Caco-2 (cell line): Measurements from ENCODE around the gene APH1B. TPM values are rescaled to one million over a fixed set of nuclear protein-coding genes. Genes with fewer than 3 reads are reported as not detected.

Experiments used
- BruUV-seq: library from RNA; stranded (reverse); fragments of 400-500 nt; replicated peaks from 2 replicates; lab custom pipeline; 2021; lab: Mats Ljungman, UMichigan
- CTCF ChIA-PET: fragments of 300-600 bp; sonication (Branson Sonifier 250); formaldehyde crosslinking; loops from one replicate; lab custom pipeline; 2022; ENCODE audit warnings: antibody characterized with exemption; lab: Charles Lee
- POLR2A ChIA-PET: fragments of 300-600 bp; sonication (Branson Sonifier 250); formaldehyde crosslinking; loops from one replicate; lab custom pipeline; 2022; ENCODE audit warnings: antibody characterized with exemption; lab: Charles Lee
- DNase-seq, 2 experiments: peaks; one replicate each; pipeline versions ENCODE4 v3.0.0 to v3.0.0-alpha.2; 2020 to 2022
- H3K27me3 ChIP-seq: replicated peaks from 2 replicates; pipeline ENCODE4 v1.6.0; 2011; ENCODE audit warnings: low read length; ENCODE audit not compliant: control insufficient read depth, insufficient read depth
- H3K36me3 ChIP-seq: 2 replicates; pipeline ENCODE4 v1.5.1; 2011; ENCODE audit warnings: low read length; ENCODE audit not compliant: control insufficient read depth, insufficient read depth
- H3K4me1 ChIP-seq: fragments of 250-450 bp; sonication (Bioruptor Pico); 2 replicates; pipeline ENCODE4 v1.5.1; 2020; ENCODE audit warnings: mild to moderate bottlenecking
- H3K4me3 ChIP-seq: 2 replicates; pipeline ENCODE4 v1.5.1; 2011; ENCODE audit warnings: low read depth, mild to moderate bottlenecking, control low read depth, low read length
- H3K9me3 ChIP-seq: fragments of 250-450 bp; sonication (Bioruptor Pico); 2 replicates; pipeline ENCODE4 v1.5.1; 2020; ENCODE audit warnings: mild to moderate bottlenecking, moderate library complexity
- H3K27ac Mint-ChIP-seq: one replicate; pipeline ENCODE4 v1.8.0; 2022; ENCODE audit warnings: mixed read lengths; ENCODE audit not compliant: unreplicated experiment
- H3K27me3 Mint-ChIP-seq: one replicate; pipeline ENCODE4 v1.8.0; 2022; ENCODE audit warnings: mixed read lengths; ENCODE audit not compliant: insufficient read depth, unreplicated experiment
- H3K36me3 Mint-ChIP-seq: one replicate; pipeline ENCODE4 v1.8.0; 2022; ENCODE audit warnings: mild to moderate bottlenecking, mixed read lengths; ENCODE audit not compliant: insufficient read depth, unreplicated experiment
- H3K4me1 Mint-ChIP-seq: one replicate; pipeline ENCODE4 v1.8.0; 2022; ENCODE audit warnings: low read depth, mixed read lengths; ENCODE audit not compliant: unreplicated experiment
- H3K4me3 Mint-ChIP-seq: one replicate; pipeline ENCODE4 v1.8.0; 2022; ENCODE audit warnings: mild to moderate bottlenecking, moderate library complexity, mixed read lengths; ENCODE audit not compliant: unreplicated experiment
- H3K9me3 Mint-ChIP-seq: one replicate; pipeline ENCODE4 v1.8.0; 2022; ENCODE audit warnings: mixed read lengths; ENCODE audit not compliant: unreplicated experiment
- intact Hi-C: fragments of 100-400 bp; cut with micrococcal nuclease; formaldehyde crosslinking; loops from one replicate; pipeline ENCODE4 v1.10.0; 2022; ENCODE audit not compliant: unreplicated experiment
- total RNA-seq: library from RNA; stranded (reverse); gene quantifications from 2 replicates; pipeline ENCODE4 v1.2.3, GENCODE V29; 2022
- TF ChIP-seq, protein P1 (sequence below), 2 experiments: fragments of 200-600 bp in 1 of 2; IDR thresholded peaks; 1 replicate in 1 of 2; 2 replicates in 1 of 2; pipeline versions ENCODE4 v1.5.1 to v1.8.0; 2011 to 2022; ENCODE audit warnings: antibody characterized with exemption in 1 of 2, control low read depth in 1 of 2, inconsistent platforms in 1 of 2, low read depth in 1 of 2, low read length in 1 of 2, mild to moderate bottlenecking in 1 of 2, moderate library complexity in 1 of 2; ENCODE audit not compliant: insufficient read depth in 1 of 2, severe bottlenecking in 1 of 2, unreplicated experiment in 1 of 2

Gene APH1B
- total RNA-seq, 1 experiment from 2014 or later: 17.3 TPM

- intact Hi-C loops: no loop called here
- Histone ChIP-seq H3K27me3 (no peaks in the 10 kb centered on the region), H3K36me3 (no peaks in the 10 kb centered on the region), H3K4me1 (peaks cover 5% of the 10 kb centered on the region; the same call in 1 of the 2 replicates), H3K9me3 (peaks cover 8% of the 10 kb centered on the region; the same call in 1 of the 2 replicates), H3K4me3 (no peak overlapping the region)
- Mint-ChIP-seq H3K27me3 (no peaks in the 10 kb centered on the region), H3K9me3 (no peaks in the 10 kb centered on the region), H3K27ac (no peak overlapping the region), H3K4me3 (no peak overlapping the region), H3K4me1 (no peaks in the 10 kb centered on the region), H3K36me3 (no peaks in the 10 kb centered on the region)
- BruUV-seq: no TSS peak
- DNase-seq: no peak
- ChIA-PET CTCF (no interaction called here), POLR2A (no interaction called here)
- TF ChIP-seq, protein P1, sequence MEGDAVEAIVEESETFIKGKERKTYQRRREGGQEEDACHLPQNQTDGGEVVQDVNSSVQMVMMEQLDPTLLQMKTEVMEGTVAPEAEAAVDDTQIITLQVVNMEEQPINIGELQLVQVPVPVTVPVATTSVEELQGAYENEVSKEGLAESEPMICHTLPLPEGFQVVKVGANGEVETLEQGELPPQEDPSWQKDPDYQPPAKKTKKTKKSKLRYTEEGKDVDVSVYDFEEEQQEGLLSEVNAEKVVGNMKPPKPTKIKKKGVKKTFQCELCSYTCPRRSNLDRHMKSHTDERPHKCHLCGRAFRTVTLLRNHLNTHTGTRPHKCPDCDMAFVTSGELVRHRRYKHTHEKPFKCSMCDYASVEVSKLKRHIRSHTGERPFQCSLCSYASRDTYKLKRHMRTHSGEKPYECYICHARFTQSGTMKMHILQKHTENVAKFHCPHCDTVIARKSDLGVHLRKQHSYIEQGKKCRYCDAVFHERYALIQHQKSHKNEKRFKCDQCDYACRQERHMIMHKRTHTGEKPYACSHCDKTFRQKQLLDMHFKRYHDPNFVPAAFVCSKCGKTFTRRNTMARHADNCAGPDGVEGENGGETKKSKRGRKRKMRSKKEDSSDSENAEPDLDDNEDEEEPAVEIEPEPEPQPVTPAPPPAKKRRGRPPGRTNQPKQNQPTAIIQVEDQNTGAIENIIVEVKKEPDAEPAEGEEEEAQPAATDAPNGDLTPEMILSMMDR (IDR thresholded peaks at IDR 0.05; ENCODE audit: insufficient read depth in 1 of 2, low read depth in 1 of 2, low read length in 1 of 2, severe bottlenecking in 1 of 2, unreplicated experiment in 1 of 2): no peak
These were observed 33.0 kb upstream of the APH1B start for GRCh38 chr15:63244399-63244798.

GRCh38 chr15:63244976-63245645 lies 32.3 kb upstream of the APH1B start:
- Histone ChIP-seq H3K4me3 (no peak overlapping the region), H3K27me3 (no peaks in the 10 kb centered on the region), H3K9me3 (peaks cover 8% of the 10 kb centered on the region; the same call in 1 of the 2 replicates), H3K4me1 (peaks cover 5% of the 10 kb centered on the region; the same call in 1 of the 2 replicates), H3K36me3 (no peaks in the 10 kb centered on the region)
- CTCF ChIA-PET: no interaction called here
- no peak for DNase-seq
- no peaks in the 10 kb centered on the region for H3K4me1 Mint-ChIP-seq
- intact Hi-C loops: no loop called here
- H3K4me3 Mint-ChIP-seq: no peak overlapping the region
- TF ChIP-seq, protein P1 (IDR thresholded peaks at IDR 0.05; ENCODE audit: insufficient read depth in 1 of 2, low read depth in 1 of 2, low read length in 1 of 2, severe bottlenecking in 1 of 2, unreplicated experiment in 1 of 2): no peak
- no peaks in the 10 kb centered on the region for H3K9me3 Mint-ChIP-seq
- no peaks in the 10 kb centered on the region for H3K27me3 Mint-ChIP-seq
- H3K27ac Mint-ChIP-seq: no peak overlapping the region
- no peaks in the 10 kb centered on the region for H3K36me3 Mint-ChIP-seq
- POLR2A ChIA-PET: interaction anchor here (0.6 kb wide), 1 partner anchor 20 kb away, joined by 4 read pairs; no protein-coding TSS in a partner anchor
- BruUV-seq: no TSS peak

DNA sequence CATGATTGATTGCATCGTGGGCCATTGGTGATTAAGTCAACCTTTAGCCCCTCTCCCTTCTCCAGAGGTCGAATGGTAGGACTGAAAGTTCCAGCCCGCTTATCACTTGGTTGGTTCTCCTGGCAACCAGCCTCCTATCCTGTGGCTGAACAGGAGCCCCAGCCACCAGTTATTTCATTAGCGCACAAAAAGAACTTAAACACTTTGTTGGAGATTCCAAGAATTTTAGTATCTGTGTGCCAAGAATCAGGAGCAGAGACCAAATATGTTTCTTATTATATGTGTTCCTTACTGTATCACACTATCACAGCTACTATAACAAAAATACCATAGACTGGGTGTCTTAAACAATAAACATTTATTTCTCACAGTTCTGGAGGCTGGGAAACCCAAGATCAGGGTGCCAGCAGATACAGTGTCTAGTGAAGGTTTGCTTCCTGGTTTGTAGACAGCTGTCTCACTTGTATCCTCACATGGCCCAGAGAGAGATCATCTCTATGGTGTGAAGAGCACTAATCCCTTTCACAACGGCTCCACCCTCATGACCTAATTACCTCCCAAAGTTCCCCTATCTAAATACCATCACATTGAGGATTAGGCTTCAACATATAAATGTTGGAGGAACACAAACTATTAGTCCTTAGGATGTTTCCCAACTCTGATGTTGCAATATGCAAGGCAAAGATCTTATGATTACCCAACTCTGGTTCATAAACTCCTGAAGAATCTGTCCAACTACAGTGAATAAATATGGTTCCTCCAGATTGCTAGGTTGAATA lies 30.5 kb upstream of the APH1B start:
- BruUV-seq: no TSS peak
- no peaks in the 10 kb centered on the region for H3K36me3 Mint-ChIP-seq
- H3K27me3 Mint-ChIP-seq: no peaks in the 10 kb centered on the region
- Histone ChIP-seq H3K36me3 (no peaks in the 10 kb centered on the region), H3K4me1 (peaks cover 5% of the 10 kb centered on the region; the same call in 1 of the 2 replicates), H3K4me3 (no peak overlapping the region), H3K27me3 (no peaks in the 10 kb centered on the region), H3K9me3 (peaks cover 8% of the 10 kb centered on the region; the same call in 1 of the 2 replicates)
- POLR2A ChIA-PET: no interaction called here
- no peak overlapping the region for H3K27ac Mint-ChIP-seq
- H3K4me3 Mint-ChIP-seq: no peak overlapping the region
- TF ChIP-seq, protein P1 (IDR thresholded peaks at IDR 0.05; ENCODE audit: insufficient read depth in 1 of 2, low read depth in 1 of 2, low read length in 1 of 2, severe bottlenecking in 1 of 2, unreplicated experiment in 1 of 2): no peak
- CTCF ChIA-PET: no interaction called here
- no peaks in the 10 kb centered on the region for H3K4me1 Mint-ChIP-seq
- intact Hi-C loops: no loop called here
- H3K9me3 Mint-ChIP-seq: no peaks in the 10 kb centered on the region
- peak in 1 of 2 experiments; percentile 36 for DNase-seq
